GM18508 (cell line): ENCODE results near the gene MMP2.

Source experiments
- ATAC-seq: cut with Tn5 transposase; IDR thresholded peaks from one replicate; pipeline ENCODE4 v1.9.1; 2021; ENCODE audit warnings: moderate number of reproducible peaks; ENCODE audit not compliant: insufficient read depth, unreplicated experiment

The MMP2 gene

DNA sequence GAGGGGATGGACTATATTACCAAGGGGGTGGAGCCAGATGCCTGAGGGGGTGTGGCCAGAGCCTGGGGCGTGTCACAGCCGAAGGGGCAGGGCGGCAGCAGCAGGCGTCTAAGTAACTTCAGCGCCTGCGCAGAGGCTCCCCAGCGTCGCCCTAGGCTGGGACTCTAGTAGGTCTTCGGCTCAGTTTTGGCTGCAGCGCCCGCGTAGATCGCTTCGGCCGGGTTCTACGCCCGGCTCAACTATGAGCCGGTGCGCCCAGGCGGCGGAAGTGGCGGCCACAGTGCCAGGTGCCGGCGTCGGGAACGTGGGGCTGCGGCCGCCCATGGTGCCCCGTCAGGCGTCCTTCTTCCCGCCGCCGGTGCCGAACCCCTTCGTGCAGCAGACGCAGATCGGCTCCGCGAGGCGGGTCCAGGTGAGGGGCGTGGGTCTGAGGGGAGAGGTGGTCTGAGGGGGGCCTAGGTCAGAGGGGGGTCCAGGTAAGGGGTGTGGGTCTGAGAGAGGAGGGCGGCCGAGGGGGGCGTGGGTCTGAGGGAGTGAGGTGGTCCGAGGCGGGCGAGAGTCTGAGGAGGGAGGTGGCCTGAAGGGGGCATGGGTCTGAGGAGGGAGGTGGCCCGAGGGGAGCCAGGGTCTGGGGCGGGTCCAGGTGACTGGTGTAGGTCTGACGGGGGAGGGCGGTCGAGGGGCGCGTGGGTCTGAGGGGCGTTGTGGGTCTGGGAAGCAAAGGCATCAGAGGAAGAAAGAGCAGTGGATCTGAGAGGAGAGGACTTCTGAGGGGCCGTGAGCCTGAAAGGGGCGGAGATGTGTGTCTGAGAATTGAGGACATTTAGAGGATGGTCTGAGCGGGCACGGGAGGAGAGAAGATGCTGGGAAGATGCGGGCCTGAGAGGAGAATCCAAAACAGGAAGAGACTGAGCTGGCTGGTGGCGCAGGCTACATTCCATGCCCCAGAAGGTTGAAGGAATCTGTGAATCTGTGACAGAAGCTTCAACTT is 30.2 kb downstream of the MMP2 start, which contains the start of gene LPCAT2:
Gene LPCAT2 (plus strand): TSS at position 132 of the 991 bp plus-strand sequence. CDS start 110 bp downstream, at position 242.
- ATAC-seq = no peak

DNA sequence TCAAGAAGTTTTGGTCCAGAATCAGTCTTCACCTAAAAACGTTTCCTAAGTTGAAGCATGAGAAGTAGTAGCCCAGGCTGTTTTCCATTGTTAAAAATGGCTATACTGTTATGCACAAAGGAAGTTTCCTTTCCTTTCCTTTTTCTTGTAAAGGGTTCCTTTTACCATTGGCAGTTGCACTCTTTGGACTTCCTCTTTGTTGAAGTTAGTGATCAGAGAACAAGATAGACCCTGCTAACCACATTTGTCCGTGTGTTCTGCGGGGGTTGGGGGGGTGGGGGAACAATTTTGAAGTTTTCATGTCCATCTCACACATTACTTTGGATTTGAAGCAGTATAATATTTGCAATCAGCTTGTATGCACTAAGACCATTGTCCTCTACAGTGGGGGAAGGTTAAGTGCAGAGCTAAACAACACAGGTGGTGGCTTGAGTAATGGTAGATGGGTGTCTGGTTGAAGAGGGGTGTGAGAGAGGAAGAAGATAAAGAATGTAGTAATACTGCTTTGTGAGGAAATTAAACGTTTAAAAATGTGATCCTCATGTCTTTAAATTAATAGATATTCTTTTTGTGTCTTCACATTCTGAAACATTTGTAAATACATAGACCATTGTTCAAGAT is 31.3 kb downstream of the MMP2 start:
- ATAC-seq = no peak

DNA sequence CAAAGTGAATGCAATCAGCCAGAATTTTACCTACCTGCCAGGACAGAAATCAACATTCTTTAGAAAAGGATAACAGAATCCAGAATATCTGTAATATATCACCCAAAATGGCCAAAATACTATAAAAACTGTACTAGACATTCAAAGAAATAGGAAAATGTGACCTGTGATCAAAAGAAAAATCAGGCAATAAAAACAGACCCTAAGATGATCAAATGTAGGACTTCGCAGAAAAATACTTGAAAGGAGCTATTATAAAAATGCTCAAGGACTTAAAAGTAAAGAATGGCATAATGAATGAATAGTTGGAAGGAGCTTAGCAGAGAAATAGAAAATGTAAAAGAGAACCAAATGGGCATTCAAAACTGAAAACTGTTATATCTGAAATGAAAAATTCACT is 33.9 kb downstream of the MMP2 start:
- no peak for ATAC-seq

DNA sequence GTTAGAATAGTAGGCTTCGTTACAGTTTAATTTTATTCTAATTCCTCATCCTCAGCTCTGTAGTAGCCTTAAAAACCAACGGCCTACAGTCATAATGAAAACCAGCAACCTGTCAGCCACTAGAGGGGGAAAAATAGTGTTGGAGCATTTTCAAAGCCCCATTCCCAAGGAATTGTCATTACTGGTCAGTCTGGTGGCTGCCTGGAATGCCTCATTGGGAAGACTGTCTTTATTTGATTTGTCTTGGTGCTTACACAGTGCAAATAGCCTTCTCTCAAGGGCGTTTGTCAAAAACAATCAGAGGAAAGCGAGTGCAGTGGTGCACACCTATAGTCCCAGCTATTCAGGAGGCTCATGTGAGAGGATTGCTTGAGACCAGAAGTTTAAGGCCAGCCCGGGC is 34.6 kb downstream of the MMP2 start:
- no peak for ATAC-seq

DNA sequence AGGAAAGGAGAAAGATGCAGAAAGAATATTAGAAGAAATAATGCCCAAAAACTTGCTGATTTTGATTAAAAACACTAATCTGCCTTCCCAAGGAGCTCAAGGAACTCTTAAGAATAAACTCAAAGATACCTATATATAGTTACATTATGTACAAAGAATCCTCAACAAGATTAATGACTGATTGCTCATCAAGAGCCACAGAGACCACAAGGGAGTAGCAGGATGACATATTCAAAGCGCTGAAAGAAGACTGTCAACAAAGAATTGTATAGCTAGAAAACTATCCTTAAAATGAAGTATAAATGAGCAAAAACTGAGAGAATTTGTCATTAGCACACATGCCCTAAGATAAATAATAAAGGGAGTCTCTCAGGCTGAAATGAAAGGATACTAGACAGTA is 36.1 kb downstream of the MMP2 start:
- no peak for ATAC-seq

DNA sequence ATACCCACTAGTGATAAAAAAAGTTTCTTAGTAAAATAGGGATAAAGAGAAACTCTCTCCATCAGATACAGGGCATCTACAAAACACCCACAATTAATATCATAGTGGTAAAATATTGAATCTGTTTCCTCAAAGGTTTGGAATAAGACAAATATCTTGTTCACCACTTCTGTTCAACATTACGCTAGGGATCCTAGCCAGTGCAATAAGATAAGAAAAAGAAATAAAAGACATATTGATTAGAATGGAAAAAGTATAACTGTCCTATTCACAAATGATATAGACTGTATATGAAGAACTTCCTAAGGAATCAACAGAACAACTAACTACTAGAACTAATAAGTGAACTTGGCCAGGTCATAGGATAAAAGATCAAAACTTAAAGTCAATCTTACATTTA is 42.8 kb downstream of the MMP2 start:
- no peak for ATAC-seq

DNA sequence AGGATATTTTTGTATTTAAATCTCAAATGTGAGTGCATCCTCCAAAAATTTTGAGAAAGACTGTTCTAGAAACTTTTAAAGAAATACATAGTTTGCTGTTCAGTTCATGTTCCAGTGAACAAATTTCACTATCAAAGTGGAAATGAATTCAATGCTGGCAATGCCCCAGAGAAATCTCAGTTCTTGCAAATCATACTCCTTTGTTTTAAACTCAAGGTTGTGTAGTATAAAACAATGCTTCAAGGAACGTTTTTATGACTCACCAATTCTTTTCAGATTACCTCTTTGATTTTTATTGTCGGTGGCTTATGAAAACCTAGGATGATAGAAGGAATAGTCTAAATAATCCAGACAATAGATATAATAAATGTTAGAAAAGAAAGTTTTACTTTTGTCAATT is 47.4 kb downstream of the MMP2 start:
- no peak for ATAC-seq

DNA sequence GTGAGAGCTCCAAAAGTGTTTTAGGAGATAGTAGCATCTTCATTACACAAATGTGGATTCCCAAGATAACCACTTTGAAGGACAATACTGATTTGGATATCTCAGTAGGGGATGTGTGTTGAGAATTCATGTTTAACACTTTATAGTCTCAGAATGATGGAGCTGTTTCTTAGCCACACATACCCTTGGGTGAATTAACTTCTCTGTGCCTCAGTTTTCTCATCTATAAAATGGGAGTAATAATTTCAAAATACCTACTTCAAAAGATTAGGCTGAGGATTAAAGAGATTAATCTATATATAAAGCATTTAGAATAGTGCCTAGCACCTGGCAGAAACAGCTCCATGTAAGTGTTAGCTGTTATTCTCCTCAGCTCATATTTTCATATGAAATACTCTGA is 48.9 kb downstream of the MMP2 start:
- no peak for ATAC-seq

DNA sequence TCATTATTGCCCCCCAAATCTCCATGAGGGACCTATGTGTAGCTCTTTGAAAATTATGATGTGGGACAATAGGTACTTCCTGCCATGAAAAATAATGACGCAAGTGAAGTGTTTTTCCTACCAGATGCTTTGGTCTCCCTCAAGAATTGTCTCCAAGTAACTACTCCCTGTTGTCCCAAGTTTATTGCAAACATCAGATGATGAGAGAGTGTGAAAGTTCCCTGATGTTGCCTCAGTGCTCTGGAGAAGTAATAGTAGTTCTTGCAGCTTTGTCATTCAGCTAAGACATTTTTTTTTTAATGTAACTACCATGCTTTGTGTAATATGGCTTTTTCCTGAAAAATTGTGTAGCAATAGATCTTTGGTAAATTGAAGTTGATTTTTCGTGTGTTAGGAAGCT is 50.0 kb downstream of the MMP2 start:
- ATAC-seq = no peak

DNA sequence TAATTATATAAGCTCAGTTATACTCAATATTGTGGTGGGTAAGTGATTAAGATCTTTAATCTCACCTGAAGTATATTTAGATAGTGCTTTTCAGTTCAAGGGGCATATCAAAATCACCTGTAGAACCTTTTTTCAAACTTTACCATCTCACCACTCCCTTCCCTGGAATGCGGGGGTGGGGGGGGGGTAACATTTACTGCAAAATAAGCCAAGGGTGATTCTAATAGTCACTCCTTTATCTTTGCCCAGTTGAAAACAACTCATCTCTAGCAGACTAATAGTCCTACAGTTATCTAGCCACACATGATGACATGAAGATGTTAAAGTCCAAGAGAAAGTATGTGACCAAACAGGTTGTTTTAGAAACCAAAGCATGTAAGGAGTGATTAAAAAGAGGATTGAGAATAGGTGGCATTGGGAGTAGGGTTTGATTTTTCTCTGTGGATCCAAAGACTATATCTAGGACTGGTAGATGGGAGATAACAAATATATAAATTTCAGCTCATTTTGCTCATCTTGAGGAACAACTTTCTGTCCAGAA is 51.4 kb downstream of the MMP2 start:
- no peak for ATAC-seq

DNA sequence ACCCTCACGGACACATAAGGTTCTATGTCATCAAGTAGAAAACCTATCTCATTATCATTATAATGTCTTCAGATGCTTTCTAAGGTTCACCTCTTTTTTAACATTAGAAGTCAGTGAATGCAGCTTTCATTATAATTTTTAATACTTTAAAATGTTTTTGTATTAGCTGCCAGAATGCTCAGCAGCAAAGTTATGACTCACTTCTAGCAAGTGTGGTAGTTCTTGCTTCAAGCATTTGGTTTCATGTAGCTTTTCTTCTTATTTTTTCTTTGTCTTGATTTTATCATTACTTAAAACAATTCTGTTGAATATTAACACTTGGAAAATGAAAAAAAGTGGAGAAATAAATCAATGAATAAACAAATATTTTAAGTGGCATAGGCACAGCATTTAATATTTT is 53.2 kb downstream of the MMP2 start:
- no peak for ATAC-seq

DNA sequence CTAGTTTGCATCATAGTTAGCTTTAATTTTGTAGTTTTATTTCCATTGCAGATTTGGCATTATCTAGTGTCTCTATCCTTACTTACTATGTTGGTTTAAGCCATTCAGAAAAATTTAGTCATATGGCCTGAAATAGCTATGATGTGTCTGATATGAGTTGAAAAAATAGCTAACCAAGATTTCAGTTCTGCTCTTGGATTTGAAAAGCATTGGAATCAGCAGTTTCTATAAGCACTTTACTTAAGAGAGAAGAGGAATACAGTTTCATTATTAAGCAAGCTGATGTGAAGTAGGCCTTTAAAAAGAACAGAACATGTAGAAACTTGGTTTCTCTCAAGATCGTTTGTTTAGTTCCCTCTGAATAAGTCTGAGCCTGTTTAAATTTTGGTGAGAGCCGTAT is 55.8 kb downstream of the MMP2 start:
- no peak for ATAC-seq

DNA sequence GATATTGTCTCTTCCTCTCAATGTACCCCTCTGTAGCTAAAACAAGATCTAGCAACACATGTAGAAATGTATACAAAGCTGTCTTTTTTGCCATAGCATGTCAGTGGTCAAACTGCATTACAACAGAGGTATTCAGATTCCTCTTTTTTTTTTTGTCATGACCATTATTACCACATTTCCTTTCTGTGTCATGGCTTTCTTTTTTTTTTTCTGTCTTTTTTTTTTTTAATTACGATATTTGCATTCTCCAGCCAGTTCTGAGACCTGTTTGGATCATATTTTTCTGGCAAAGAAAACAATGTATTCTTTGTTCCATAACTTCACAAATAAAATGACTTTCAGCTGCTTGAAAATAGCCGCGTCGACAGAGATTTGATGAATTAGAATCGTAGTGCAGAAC is 60.1 kb downstream of the MMP2 start:
- ATAC-seq = no peak

DNA sequence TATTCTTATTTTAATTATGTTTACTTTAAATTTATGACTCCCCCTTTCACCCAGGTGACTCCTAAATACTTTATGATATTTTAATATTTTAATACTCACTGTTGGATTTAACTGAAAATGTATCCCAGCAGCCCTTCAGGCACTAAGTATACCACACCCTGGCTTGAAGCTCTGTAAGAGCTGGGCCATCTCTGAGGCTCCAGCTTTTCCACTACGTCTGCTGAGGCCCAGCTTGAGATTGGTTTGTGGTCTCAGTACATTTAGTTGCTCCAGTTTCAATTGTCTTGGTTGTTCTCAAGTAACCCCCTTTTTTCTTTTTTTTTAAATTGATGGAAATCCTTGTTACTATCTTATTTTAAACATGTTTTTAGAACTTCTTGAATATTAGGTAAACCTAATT is 60.5 kb downstream of the MMP2 start:
- ATAC-seq = no peak

DNA sequence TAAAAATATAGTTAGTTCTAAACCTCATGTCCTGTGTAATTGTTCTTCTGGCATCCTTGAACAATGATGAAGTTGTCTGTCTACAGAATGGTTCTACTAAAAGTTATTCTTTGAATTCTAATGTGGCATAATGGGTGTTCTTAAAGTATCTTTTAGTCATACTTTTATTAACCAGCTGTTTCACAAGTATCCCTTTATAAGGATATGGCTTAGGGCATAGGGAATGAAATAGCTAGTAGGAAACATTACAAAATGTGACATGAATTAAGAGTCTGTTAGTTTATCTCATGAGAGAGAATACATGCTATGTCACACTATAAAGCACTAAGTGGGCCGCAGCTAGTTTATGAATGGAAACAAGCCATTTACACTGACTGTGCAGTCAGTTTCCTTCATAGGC is 61.2 kb downstream of the MMP2 start:
- no peak for ATAC-seq

DNA sequence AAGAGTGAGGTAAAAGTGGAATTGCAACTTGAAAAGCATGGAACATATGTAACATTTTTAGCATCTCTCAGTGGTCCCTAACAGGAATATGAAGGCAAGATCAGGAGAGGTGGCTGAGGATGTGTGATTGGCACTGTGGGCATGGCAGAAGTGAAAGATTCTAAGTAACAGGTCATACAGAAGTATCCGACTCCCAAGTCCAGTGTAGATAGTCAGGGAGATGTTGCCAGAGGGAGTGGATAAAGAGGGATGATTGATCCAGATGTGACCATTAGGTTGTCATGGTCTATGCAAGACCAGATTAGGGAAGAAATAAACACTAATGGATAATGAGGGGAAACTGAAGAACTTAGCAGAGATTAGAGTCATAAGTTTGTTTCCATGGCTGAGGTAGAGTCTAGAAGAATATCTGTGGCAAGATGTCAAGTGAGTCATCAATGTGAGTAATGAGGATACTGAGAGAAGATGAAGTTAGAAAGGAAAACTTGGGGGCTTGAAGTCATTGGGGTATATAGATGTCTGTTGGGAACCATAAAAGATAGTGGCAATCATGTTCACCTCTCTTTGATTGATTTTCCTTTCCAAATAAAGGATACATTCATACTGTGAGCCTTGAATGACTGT is 63.6 kb downstream of the MMP2 start:
- ATAC-seq = no peak

DNA sequence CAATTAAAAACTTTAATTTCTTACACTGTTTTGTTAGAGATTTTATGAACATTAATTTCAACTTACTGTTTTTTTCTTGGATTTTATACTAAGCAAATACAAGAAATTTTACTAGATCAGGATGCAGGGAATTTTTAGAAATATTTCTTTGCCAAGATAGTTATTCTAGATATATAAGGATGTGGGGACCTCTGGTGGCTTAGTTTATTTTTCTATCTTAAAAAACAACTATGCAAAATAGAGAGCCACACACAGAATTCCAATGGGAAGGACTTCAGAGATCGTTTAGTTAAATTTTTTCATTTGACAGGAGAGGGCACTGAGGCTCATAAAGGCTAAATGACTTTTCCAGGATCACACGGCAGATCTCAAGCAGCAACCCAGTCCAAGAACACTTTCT is 64.5 kb downstream of the MMP2 start:
- ATAC-seq = no peak

DNA sequence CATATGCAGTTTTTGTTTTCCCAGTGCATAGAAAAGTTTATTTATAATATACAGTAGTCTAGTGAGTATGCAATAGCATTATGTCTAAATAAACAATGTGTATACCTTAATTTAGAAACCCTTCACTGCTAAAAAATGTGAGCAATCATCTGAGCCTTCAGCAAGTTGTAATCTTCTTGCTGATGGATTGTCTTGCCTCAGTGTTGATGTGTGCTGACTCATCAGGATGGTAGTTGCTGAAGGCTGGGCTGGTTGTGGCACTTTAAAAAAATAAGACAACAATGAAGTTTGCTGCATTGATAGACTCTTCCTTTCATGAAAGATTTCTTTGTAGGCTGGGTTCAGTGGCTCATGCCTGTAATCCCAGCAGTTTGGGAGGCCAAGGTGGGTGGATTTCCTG is 73.6 kb downstream of the MMP2 start:
- ATAC-seq = no peak

DNA sequence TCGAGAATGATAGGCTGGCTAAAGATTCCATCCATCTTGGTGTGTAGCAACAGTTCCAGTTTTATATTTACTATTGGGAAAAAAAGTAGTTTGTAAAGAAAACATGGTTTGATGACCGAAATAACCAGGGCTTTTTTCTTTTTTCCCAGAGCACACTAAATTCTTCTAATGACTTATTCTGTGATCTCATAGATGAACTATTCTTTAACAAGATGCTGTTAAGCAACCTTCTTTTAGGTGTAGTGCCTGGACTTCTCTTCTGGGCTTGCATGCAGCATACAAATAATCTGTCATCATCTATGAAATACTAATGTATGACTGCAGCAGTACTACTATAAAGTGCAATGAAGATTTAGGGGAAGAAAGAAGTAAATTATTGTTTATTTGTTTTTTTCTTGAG is 76.4 kb downstream of the MMP2 start:
- ATAC-seq = no peak
